Pancreas (tissue), 10 donors: ENCODE measurements around the gene KCTD17. TPM values are rescaled to one million over a fixed set of nuclear protein-coding genes. Genes with fewer than 3 reads are reported as not detected.

ENCODE experiments used
- ATAC-seq, 4 donors: fragments of 200-7000 bp; cut with Tn5 transposase; one replicate each; pipeline versions ENCODE4 v1.8.0 to v1.9.1; 2020; ENCODE audit warnings: mild to moderate bottlenecking in 4 of 4, moderate library complexity in 4 of 4
- DNase-seq, 6 donors: peaks; one replicate each; pipeline ENCODE4 v3.0.0-alpha.2; 2020
- FAIRE-seq: peaks from 2 replicates; lab custom pipeline; 2012; peaks lifted over from hg19 to GRCh38; lab: Jason Lieb, UNC
- H3K27ac ChIP-seq, 4 donors: fragments of 200-600 bp; sonication (generic); 1 replicate in 3 of 4; 2 replicates in 1 of 4; pipeline versions ENCODE4 v1.5.0 to v1.8.0; 2020
- H3K27me3 ChIP-seq, 4 donors: fragments of 200-600 bp; one replicate each; pipeline ENCODE4 v1.8.0; 2021
- H3K36me3 ChIP-seq, 3 donors: fragments of 200-600 bp; sonication (generic) in 1 of 3; one replicate each; pipeline versions ENCODE4 v1.5.0 to v1.8.0; 2020 to 2021
- H3K4me1 ChIP-seq, 3 donors: fragments of 200-600 bp; one replicate each; pipeline ENCODE4 v1.8.0; 2021
- H3K4me3 ChIP-seq, 4 donors: fragments of 200-600 bp; sonication (generic) in 2 of 4; one replicate each; pipeline versions ENCODE4 v1.5.0 to v1.8.0; 2020 to 2021
- H3K9me3 ChIP-seq, 4 donors: fragments of 200-600 bp; one replicate each; pipeline ENCODE4 v1.8.0; 2021
- CTCF ChIP-seq, 4 donors: fragments of 200-600 bp; sonication (generic) in 3 of 4; IDR thresholded peaks; one replicate each; pipeline versions ENCODE4 v1.5.0 to v1.8.0; 2021; ENCODE audit warnings: antibody characterized with exemption in 4 of 4
- WGBS, 2 donors: extraction: QIAGEN DNeasy Blood & Tissue Kit; methylation state at CpG; one replicate each; pipeline ENCODE4 v1.1.7; 2013; 5-methylcytosine and 5-hydroxymethylcytosine counted together
- intact Hi-C, 3 donors: fragments of 100-400 bp; cut with DNase I; formaldehyde crosslinking; loops; one replicate each; pipeline versions ENCODE4 v1.11.1 to v1.14.2; 2022
- polyA plus RNA-seq, 2 donors: library from polyadenylated mRNA; stranded (reverse); fragments of 200-250 nt; gene quantifications; one replicate each; pipeline ENCODE4 v1.2.3, GENCODE V29; 2013
- total RNA-seq, 6 donors: library from RNA; stranded (reverse); fragmentation: NEBNext Ultra II Directional in 4 of 6; extraction: Animal tissue kit (Norgen Biotek cat#: 25700) in 4 of 6; gene quantifications; one replicate each; pipeline versions ENCODE4 v1.2.1 to v1.2.4, GENCODE V29; 2021 to 2023
- donor health status: healthy with polysubstance abuse.
- donor health status: DM: no; HTN: no; CAD: no; lungs with moderate emphysema.
- donor health status: DM: no; HTN: no; CAD: no.
- donor health status: control.
- donor health status: control.
- donor health status: Bipolar disorder and iron deficiency.
- donor health status: DM: yes; HTN: yes; CAD: no.
- donor health status: DM: no; HTN: no; CAD: no.
- donor health status: DM: no; HTN: no; CAD: no.
- donor health status: DM: yes; HTN: yes; CAD: no.

Gene KCTD17
- total and polyA plus RNA-seq, 8 donors = 2.6 to 11.8 (median 4.4) TPM

DNA sequence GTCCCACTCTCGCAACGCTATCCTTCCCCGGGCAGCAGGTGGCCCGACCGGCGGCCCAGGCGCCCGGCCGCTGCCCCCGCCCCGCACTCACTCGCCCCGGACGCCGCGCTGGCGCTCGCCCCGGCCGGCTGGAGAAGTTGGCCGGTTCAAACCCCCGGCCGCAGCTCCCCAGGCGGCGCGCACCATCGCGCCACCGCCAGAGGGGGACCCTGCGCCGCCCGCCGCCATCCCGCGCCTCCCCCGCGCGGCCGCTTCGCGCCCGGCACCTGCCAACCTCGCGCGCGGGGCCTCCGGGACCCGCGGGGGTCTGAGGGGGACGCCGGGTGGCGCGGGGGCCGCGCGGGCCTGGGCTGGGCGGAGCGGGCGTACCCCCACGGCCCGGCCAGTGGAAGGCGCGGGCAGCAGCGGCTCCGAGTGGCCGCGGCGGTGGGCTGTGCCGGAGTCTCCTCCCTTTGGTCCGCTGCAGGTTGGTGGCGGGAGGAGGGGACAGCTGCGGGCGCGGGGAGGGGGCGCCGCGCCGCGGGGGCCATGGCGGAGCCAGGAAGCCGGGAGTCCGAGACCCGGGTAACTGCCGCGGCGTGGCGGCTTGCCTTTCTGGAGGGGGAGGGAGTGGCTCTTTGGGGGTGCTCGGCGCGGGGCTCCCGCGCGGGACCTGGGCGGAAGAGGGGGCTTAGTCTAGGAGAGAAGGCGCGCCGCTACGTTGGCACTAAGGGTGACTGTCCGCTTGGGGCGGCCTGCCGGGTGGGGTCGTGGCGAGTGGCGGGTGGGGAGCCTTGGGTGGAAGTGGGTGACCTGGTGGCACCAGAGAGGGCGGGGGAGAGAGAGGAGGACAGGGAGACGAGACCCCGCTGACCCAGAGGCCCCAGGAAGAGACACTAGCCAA is 32.0 kb upstream of the KCTD17 start, which contains the start of the genes MPST and TST:
Gene MPST (plus strand): TSS at position 434 of the 883 bp plus-strand sequence. CDS start 95 bp downstream, at position 529.
Gene TST (minus strand): TSS at position 139 of the 883 bp plus-strand sequence. CDS start 715 bp downstream, outside the sequence.
- H3K9me3 ChIP-seq = no peaks in the 10 kb centered on the region
- peak; percentile 81 to 88 (median 84) for ATAC-seq
- no peak for FAIRE-seq
- TF ChIP-seq CTCF (IDR thresholded peaks at IDR 0.05) = no peak
- peaks cover 20 to 48% (median 24%) of the 10 kb centered on the region in 3 donors for H3K4me1 ChIP-seq
- intact Hi-C loops = no loop called here
- WGBS, 2 donors = 0 to 1% methylated on average over 71 to 107 of the region's 107 CpGs
- DNase-seq = peak; percentile 84 to 94 (median 86)
- peak within 1 kb of the TSS; percentile 88 to 97 (median 94) for H3K4me3 ChIP-seq
- H3K27ac ChIP-seq = peak within 1 kb of the TSS; percentile 76 to 90 (median 88)
- H3K27me3 ChIP-seq = no peaks in the 10 kb centered on the region
- no peaks in the 10 kb centered on the region for H3K36me3 ChIP-seq

GRCh38 chr22:37020192-37020479 is 31.4 kb upstream of the KCTD17 start:
- Histone ChIP-seq H3K9me3 (no peaks in the 10 kb centered on the region), H3K4me3 (peak overlapping the region; percentile 51 to 96 (median 90)), H3K36me3 (no peaks in the 10 kb centered on the region), H3K27me3 (no peaks in the 10 kb centered on the region), H3K4me1 (peaks cover 20 to 51% (median 24%) of the 10 kb centered on the region in 3 donors), H3K27ac (peak overlapping the region; percentile 76 to 90 (median 88))
- peak; percentile 32 to 52 (median 45) for ATAC-seq
- 2% methylated on average over 5 of the region's 5 CpGs for WGBS, 2 donors
- FAIRE-seq = no peak
- intact Hi-C loops = no loop called here
- no peak for TF ChIP-seq CTCF (IDR thresholded peaks at IDR 0.05)
- peak in 2 of 6 donors; percentile 36 to 37 for DNase-seq

DNA sequence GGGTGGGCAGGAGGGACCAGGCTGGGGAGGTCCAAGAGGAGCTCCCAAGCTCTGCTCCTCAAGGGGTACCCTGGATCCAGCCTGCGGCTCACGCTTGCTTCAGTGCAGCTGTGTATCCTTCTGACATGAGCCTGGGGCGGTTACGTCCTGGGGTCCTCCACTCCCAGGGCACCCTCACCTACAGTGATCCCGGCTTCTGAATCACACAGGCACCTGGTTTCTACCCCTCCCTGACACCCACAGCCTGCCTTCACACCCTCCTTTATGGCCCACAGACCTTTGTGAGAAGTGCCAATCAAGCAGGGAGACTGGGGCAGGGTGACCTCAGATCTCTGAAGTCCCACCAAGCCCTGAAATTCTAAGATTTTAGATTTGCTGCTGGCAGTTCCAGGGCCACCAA is 30.5 kb upstream of the KCTD17 start:
- intact Hi-C loops = no loop called here
- FAIRE-seq (no peak), ATAC-seq (no peak), DNase-seq (no peak)
- Histone ChIP-seq H3K4me1 (peaks cover 20 to 54% (median 24%) of the 10 kb centered on the region in 3 donors), H3K27me3 (no peaks in the 10 kb centered on the region), H3K27ac (peak overlapping the region in 2 of 4 donors; percentile 86 to 90), H3K36me3 (peaks cover 0 to 5% (median 0%) of the 10 kb centered on the region in 3 donors), H3K9me3 (no peaks in the 10 kb centered on the region), H3K4me3 (peak overlapping the region in 2 of 4 donors; percentile 88 to 96)
- WGBS, 2 donors = 85 to 100% methylated on average over 5 of the region's 5 CpGs
- no peak for TF ChIP-seq CTCF (IDR thresholded peaks at IDR 0.05)

- ATAC-seq (no peak), DNase-seq (peak in 2 of 6 donors; percentile 63 to 76), FAIRE-seq (no peak)
- Histone ChIP-seq H3K4me3 (no peak overlapping the region), H3K27ac (peak overlapping the region in 1 of 4 donors; percentile 3), H3K9me3 (no peaks in the 10 kb centered on the region), H3K36me3 (peaks cover 0 to 6% (median 0%) of the 10 kb centered on the region in 3 donors), H3K4me1 (peaks cover 20 to 47% (median 21%) of the 10 kb centered on the region in 3 donors), H3K27me3 (no peaks in the 10 kb centered on the region)
- WGBS, 2 donors = 55 to 63% methylated on average over 13 of the region's 13 CpGs
- TF ChIP-seq CTCF (IDR thresholded peaks at IDR 0.05) = peak; percentile 38 to 64 (median 58)
- intact Hi-C loops = no loop called here
Measured at GRCh38 chr22:37021710-37022482, 29.6 kb upstream of the KCTD17 start.
